NOMO-1 treated with dmso at 0.1 percent for 144 hours (cell line): ENCODE results near the gene ADTRP.

ENCODE experiments used
- DNase-seq: peaks from one replicate; lab custom pipeline; 2025; ENCODE audit not compliant: unreplicated experiment; lab: John Stamatoyannopoulos, UW

ADTRP gene

DNA sequence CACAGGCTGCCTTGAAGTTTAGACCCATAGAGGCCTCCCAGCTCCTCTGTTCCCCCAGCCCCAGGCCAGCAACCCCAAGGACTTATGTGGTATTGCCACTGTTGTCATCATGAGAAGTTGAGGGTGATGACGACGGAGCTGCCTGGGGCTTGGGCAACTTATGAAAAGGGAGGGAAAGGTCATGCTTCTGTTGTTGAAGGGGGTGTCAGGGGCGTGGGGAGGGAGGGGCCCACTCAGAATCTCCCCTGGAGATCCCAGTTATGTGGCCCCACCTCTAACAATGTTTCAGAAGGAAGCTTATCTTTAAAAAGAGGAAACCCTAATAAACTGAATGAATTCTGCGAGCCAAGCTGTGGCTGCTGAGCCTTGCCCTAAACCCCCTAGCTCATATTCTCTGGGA lies 4.2 kb downstream of the ADTRP start:
- no peak for DNase-seq

DNA sequence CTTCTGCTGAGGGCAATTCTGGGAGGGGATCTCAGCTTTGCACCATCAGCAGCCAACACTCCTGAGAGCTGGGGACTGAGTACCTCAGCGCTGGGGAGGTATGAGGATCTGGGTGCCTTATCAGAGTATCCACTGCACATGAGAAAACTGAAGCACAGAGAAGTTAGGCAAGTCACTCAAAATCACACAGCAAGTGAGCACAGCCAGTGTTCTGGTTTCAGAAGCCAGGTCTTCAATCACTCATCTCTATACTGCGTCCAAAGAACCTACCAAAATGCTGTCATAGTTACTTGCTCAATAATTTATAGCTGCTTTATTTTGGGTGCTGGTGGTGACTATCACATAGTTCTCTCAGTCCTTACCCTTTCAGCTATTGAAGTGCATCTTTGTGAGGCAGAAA lies 5.0 kb downstream of the ADTRP start:
- no peak for DNase-seq

DNA sequence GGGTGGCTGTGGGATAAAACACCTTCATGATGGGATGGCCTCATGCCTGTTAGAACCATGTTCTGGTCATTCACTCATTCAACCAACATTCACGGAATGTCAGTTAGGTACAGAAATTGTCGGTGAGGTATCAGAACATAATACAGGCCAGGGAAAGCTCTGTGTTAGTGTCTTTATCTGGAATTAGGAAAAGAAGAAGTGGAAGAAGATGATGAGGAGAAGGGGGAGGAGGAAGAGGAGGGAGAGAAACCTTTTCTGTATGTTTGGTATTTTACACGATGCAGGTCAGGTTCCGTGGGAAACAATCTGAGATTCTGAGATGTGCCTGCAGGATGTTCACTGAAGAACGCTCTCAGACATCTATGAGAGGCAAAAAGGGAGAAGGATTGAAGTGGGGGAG lies 5.6 kb downstream of the ADTRP start:
- no peak for DNase-seq

DNA sequence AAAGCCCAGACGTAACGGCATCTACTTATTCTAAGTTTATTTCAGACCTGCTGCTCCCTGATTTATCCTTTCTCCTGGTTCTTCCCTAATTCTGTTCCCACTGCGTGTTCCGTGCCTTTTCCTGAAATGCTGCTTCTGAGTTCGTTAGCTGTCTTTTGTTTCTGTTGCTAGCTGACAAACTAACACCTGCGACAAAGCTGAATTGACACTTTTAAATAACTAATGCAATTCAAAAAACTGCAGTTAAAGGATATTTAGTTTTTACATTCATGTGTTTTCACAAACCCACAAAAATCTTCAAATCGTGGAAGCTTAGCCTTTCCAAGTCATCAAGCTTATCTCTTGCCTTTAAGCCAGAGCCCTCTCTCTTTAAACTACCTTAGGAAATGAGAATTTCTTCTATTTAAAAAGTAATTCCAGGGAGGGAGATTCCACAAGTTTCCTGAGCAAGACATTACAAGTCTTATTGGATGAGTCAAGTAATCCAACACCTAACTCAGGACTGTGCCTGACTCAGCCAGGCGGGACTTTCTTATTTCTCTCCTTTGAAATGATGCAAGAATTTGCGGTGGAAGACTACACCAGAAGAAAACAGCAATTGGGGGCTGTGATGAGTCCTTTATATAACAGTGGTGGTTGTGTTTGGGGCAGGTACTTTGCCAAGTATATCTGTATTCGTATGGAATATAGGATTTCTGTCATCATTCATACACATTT lies 6.3 kb downstream of the ADTRP start:
- peak; percentile 20 for DNase-seq

DNA sequence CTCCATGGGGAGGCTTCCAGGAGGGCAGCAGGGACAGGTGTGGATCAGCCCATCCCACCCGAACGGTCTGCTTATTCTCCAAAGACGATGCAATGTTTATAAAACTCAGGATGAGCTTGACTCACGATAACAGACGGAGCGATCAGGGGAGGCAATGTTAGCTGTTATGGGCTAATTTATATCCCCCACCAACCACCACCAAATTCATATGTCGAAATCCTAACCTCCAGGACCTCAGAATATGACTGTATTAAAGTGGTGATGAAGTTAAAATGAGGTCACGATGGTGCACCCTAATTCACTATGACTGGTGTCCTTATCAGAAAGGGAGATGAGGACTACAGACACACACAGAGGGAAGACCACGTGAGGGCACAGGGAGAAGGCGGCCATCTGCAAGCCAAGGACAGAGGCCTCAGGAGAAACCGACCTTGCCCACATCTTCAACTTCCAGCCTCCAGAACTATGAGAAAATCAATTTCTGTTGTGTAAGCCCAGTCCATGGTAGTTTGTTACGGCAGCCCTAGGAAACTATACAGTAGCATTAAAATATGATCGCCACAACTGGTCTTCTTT lies 7.0 kb downstream of the ADTRP start:
- peak; percentile 42 for DNase-seq

DNA sequence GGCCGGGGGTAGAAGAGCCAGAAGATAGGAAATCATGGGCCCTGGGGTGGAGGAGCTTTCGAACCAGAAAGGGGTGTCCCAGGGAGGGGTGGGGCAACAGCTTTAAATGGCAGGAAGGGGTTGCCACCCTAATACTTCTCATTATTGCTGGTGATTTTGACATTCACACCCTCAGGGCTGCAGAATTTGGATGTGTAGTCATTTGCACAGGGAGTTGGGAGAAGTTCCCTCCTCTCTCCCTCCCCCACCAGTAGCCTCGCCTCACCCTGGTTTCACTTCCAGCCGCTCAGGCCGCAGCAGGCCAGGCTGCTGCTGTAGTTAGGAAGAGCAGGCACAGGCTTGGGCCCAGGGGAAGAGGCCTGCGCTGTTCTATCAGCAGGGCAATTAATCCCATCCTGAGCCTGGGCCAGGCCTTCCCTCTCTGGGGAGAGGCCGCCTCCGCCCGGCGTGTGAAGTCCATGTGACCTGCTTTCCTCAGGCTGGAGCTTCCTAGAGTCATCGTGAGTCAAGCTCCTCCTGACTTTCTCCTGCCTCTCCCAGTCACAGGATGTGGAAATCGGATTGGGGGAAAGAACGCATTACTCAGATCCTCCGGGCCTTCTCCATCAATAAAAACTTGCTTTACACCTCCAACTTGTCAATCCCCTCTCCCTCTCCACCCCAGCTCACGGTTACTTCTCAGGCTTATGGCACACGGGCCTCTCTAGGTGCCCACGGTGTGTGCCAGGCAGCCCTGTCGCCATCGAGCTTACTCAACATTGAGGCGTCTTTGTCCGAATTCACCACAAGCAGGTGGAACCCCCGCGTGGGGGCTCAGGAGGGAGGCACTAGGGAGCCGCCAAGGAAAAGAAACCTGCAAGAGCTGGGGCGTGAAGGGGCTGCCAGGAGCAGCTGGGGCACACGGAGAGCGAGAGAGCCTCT lies 7.8 kb downstream of the ADTRP start:
- DNase-seq = peak; percentile 85

DNA sequence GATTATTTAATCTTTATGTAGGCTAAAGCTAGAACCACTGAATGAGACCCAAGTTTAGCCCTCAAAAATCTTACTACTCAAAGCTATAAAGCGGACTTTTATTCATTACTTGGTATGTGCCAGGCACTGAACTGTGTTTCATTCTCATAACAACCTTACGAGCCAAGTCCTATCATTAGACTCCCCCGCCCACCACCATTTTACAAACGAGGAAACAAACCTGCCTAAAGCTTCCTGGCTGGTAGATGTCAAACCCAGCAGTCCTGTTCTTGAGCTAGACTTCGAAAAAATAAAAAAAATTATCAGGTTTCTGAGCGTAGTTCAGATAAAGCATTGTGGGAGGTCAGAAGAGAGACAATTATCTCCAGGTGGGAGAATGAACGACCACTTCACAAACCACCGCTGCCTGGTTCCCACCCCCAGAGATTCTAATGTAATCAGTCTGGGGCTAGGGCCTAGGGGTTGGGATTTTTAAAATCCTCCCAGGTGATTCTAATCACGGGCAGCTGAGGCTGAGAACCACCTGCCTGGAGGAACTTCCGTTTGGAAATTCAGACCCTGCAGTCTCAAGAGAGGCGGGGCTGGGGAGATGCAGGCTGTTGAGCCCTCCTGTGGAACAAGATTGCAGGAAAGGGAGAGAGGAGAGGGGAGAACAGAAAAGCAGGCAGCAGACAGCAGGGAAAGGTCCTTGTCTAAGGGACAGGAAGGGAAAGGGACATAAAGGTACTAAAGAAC lies 8.6 kb downstream of the ADTRP start:
- DNase-seq = no peak

DNA sequence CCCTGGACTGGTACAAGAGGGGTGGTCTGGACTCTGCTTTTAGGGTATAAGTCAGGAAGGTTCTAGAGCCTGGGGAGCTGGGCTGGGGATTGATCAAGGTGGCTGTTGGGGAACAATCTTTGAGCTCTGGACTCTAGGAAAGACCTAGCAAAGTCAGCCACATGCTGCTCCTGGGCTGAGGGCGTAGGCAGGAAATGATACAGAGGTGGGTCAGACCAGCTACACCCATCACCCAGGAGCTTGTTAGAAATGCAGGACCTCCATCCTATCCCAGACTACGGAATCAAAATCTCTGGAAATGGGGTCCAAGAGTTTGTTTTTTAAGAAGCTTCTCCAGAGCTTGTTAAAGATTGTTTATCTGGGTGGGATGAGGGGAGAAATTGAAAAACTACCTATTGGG lies 9.4 kb downstream of the ADTRP start:
- no peak for DNase-seq

DNA sequence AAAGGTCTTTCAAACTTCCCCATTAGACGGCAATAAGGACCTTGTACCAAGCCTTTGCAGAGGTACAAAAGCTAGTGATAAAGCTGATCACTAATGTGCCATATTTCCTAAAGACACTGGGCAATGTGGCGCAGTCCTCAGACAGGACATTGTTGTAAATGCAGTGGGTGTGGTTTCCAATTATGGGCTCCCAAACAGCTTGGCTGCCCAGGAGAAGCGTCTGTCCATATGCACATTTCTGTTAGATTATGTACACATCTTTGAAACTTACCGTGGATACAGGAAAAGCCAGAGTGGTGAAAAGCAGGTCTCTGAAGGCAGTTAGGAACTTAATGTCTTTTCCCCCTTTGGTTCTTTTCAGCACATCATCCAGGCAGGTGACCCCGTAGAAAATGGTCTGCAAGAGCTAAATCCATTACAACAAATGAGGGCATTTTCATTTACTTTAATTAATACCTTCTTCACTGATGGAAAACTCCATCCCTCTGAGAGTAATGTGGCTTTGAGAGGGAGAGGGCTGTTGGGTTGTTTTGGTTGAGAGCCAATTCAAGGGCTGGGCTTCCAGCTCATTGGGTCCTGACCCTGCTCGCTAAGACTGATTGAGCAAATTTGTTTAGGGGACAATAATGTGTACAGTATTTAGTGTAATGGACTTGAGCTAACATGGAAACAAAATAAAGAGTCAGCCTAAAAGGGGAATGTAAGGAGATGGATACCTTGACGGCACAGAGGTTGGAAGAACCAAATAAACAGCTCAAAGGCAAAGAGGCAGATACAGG lies 10.4 kb downstream of the ADTRP start:
- no peak for DNase-seq

DNA sequence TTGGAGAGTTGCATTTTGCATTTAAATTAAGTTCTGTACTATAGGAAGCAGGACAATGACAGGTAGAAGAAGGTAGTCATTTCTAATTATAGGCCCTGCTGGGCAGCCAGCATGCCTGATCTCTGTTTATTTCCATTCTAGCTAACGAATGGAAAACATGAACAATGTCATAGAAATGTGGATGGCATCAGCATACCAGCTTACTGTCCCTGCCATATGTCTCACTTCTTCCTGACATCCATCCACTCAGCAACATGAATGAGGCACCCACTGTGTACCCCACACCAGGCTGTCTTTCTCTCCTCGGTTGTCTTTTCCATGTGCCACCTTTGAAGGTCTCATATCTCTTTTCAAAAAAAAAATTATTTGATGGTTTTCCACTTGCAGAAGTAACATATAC lies 11.1 kb downstream of the ADTRP start:
- DNase-seq = no peak

DNA sequence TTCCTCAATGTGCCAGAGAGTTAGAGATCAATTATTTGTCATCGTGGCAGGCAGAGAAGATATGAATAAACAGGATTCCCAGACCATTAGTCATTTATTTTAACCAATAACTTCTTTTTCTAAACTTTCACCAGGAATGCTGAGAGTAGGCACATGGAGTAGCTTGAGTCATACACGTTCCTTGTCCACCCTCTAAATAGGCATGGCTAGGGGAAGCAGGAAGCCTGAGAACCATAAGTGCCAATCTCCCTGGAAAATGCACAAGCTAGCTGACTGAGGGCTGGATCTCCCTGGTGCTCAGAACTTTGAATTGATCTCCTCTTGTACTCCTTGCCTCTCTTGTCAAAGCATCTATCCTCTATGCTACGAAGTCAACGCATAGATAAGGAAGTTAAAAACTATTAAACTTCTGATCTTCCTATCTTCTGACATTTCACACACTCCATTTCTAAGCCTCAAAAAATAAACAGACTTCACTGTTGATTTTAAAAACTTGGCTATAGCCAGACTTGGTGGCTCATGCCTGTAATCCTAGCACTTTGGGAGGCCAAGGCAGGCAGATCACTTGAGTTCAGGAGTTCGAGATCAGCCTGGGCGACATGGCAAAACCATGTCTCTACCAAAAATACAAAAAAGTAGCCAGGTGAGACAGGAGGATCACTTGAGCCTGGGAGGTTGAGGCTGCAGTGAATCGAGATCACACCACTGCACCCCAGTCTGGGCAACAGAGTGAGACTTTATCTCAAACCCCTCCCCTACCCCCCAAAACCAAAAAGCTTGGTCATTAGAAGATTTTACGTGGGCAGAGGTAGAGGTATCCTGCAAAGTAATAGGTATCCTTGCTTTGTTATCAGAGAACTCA lies 11.8 kb downstream of the ADTRP start:
- no peak for DNase-seq

DNA sequence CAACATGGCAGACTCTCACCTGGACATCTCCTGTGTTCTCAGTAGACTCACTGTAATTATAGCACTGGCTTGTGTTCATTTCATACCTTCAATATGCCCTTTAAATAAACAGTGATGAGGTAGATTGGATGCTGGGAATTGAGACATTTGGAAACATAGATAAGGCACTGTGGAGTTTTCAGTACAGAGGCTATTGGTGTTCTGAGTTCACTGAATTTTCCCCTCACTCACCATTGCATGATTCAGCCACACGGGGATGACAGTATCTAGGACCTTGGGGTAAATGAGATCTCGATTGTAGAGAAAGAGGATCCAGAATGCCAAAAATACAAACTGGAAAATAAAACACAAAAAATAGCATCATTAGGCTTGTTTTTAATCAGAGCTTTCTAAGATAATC lies 12.6 kb downstream of the ADTRP start:
- no peak for DNase-seq

DNA sequence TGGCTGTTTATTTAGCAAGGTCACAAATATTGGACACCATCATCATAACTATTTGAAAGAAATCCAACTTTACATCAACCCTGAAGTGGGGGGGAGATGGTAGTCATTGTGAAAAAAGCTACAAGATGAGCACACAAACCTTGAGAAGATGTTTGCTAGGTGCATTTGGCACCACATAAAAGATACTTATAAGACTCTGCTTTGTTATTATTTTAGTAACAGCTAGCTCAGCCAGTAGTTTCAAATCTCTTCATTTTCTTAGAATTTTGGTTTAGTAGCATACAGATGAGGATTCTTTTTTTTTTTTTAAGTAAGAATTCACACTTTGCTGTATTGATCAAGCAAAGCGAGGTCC lies 14.4 kb downstream of the ADTRP start:
- no peak for DNase-seq

DNA sequence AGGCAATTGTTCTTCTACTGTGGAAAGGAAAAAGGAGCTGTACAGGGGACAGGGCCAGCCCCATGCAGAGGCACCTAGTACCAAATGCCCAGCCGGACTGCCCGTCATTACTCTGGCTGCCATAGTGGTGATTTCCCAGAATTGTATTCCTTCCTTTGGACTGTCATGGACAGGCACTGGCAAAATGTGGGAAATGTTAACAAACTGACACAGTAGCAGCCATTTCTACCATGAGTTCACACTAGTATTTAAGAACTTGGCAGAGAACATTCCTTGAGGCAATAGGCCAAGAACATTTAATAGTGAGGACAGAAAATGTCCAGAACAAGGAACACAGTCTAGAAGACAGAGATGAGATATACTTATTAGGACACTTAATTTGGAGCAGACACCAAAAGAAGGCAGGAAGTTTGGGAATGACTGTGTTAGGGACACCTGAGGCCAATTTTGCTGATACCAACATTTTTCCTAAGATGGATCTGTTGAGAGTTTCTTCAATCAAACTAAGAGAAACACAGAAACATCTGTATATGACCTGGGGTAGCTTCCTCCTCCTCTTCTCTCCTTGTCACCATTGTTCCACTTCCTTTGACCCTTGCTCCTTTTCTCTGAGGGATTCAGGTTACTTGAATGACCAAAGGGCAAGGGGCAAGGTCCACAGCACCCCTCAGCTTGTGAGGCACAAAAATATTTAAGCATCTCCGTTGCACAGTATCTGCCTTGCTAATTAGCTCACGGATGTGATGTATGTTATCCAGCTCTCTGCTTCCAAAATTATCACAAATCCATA lies 14.9 kb downstream of the ADTRP start:
- DNase-seq = no peak

DNA sequence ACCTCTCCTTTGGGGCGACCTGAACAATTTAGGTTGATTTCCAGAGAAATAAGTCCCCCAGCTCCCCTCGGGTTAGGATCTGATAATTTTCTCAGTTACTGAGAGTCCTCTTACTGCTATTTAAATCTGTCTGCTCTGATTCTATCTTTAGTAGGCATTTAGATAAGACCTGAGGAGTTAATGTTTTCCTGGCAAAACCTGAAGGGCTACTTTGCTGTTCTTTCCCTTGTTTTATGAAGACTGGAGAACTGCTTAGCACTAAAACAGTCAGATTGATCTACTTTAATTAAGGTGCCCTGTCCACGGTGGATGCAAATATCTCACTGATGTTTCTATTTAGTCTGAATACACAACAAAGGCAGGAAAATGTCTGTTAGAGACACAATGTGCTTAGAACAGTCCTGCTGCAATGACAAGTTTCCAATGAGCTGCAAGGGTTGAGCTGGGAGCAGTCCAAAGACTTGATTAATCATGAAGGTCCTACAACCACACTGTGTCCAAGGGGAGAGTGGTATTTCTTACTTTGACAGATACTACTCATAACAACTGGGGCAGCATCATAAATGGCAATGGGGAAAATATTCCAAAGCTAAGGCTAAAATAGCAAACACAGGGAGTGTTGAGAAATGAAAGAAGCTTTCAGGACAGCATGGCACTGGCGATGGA lies 15.7 kb downstream of the ADTRP start:
- no peak for DNase-seq

DNA sequence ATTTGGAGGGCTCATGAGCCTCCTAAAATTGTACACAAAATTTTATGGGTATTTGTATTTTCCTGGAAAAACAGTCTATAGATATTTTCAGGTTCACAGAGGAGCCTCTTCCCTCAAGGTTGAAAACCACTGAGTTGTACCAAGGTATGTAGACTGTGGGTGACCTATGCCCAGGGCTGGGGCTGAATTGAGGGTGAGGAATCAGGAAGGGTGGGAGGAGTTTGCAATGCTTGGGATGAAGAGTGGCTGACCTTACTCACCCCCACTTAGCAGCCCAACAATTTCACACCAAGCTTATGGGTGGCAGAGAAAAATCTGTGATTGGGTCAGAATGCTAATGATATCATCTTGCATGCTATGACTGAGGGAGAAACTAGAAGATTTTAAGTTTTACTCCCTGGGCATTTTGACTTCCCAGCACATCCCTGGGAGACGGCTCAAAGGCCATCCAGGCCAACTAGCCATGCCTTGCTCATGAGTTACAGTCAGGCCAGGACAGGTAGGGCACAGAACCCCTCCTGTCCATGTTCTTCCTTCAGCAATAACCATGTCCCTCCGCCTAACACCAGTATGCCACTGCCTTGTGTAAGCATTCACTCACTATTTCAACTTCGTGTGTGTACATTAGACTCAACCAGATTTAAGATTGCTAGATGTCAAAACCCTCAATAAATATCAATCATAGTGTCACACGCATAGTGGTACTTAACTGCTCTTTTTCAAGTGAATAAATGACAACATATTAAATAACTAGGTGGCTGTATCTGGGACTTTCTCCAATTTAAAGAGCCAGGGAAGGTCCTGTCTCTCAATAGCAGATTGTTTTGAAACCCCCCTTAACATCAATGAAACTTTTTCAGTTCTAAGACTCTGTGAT lies 16.6 kb downstream of the ADTRP start:
- no peak for DNase-seq

DNA sequence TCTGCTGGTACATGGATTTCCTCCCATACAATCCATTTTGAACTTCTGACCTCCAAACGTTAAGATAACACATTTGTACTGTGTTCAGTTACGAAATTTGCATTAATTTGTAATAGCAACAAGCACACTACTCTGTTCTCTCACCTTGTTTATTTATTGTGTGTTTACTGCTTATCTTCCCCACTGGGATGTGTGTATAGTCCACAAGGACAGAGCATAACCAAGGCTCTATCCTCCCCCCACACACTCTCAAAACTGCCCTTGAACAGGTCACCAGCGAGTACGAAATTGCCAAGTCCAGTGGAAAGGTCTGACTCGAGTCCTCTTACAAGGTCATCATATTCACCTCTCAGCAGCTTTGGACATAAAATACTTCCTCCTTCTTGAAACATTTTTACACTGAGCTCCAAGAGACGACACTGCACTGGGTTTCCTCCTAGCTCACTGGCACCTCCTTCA lies 18.6 kb downstream of the ADTRP start:
- DNase-seq = no peak
